ENCODE measurements around the gene IGFBP5.

IGFBP5 gene, protein sequence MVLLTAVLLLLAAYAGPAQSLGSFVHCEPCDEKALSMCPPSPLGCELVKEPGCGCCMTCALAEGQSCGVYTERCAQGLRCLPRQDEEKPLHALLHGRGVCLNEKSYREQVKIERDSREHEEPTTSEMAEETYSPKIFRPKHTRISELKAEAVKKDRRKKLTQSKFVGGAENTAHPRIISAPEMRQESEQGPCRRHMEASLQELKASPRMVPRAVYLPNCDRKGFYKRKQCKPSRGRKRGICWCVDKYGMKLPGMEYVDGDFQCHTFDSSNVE

GRCh38 chr2:216695401-216695821 is at the start of gene IGFBP5:
Gene IGFBP5 (minus strand): TSS chr2:216695549. CDS start chr2:216694775, 774 bp downstream.
- no peak for DNase-seq

GRCh38 chr2:216743781-216744180 is 48.4 kb upstream of the IGFBP5 start:
- DNase-seq, result no peak

GRCh38 chr2:216742411-216742810 is 47.1 kb upstream of the IGFBP5 start:
- no peak for DNase-seq

GRCh38 chr2:216741223-216741593 is 45.9 kb upstream of the IGFBP5 start:
- DNase-seq, result no peak

GRCh38 chr2:216740557-216741222 is 45.3 kb upstream of the IGFBP5 start:
- no peak for DNase-seq

DNA sequence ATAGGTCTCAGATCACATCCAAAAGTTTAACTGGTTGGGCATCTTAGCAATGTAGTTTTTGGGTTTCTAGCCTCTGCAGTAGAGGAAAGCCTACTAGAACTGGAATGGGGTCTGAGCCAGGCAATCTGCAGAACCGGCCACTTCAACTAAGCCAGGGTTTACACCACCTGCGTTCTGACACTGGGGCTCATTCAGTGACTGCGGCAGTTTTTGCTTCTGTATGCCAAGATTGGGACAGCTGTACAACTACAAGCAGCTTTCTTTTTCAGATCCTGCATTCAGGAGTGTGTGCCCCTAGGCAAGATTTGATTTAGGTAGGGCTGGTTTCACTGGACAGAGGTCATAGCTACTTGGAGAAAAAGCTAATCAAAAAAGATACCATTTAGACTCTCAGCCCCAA is 43.7 kb upstream of the IGFBP5 start:
- no peak for DNase-seq

DNA sequence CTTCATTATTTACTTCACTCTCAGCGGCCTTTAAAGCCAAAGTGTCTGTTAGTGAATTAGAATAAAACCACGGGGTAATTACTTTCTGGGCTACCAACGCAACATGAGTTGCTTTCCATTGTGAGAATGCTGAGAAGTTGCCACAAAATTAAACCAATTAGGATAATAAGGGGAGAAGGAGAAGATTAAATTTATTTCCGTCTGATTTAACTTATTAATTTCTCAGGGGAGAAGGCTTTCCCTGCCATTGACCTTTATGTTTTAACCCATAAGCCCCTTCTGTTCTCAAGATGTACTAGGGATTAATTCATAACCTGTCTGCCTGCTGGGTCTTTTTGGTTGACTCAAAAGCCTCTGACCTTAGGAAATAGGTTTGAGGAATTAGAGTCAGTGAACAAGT is 42.3 kb upstream of the IGFBP5 start:
- no peak for DNase-seq

GRCh38 chr2:216736326-216736725 is 41.0 kb upstream of the IGFBP5 start:
- DNase-seq, result no peak

GRCh38 chr2:216735668-216736067 is 40.3 kb upstream of the IGFBP5 start:
- no peak for DNase-seq

DNA sequence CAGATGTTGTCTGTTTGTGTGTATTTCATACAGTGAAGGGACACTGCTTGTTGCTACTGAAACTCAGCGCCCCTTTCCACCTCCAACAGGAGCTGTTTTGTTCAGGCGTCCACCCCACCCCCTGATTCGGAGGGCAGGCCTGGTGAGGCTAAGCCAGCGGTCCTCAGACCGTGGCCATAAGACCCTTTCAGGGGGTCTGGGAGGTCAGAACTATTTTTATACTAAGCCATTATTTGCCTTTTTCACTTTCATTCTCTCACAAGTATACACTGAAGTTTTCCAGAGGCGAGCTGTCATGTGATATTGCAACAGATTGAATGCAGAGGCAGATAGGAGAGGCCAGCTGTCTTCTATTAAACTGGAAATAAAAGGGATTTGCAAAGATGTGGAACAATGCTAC is 39.7 kb upstream of the IGFBP5 start:
- DNase-seq, result no peak

DNA sequence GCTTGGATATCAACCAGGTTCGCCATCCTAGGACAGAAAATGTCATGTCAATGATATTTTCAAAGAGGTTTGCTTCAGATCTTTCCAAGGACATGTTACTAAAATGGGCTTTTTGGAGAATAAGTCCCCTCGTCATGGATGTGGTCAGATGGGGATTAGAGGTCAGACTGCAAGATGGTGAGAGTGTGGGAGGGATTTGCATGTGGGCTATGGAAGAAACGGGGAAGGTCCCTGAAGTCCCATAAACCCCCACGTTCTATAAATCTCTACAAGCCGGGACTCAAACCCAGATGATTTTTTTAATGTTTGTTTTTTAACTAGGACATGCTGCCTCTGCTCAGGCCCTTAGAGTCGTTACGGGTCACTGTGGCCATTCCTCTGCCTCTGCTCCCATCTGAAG is 37.7 kb upstream of the IGFBP5 start:
- DNase-seq, result no peak

DNA sequence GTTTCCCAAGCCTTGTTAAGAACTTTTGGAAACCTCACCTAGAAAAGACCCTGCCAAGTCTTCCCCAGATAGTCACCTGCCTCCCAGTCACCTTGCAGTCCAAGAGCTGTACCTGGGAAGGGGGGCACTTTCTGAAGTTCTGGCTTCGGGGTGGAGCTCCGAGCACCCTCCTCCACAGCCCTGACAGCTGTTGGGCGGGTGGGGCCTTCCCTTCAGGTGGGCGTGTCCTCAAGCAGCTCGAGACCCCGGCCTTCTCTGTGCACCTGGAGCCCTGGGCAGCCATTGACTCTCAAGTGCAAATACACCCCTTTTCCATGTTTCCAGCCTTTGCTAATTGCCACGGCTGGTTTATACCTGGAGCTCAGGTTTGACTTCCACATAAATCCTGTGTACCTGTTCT is 37.0 kb upstream of the IGFBP5 start:
- DNase-seq, result no peak

GRCh38 chr2:216731465-216731864 is 36.1 kb upstream of the IGFBP5 start:
- DNase-seq, result no peak

GRCh38 chr2:216730871-216731270 is 35.5 kb upstream of the IGFBP5 start:
- no peak for DNase-seq

GRCh38 chr2:216727346-216728122 is 32.2 kb upstream of the IGFBP5 start:
- no peak for DNase-seq

- no peak for DNase-seq
Observed at GRCh38 chr2:216724190-216724589, 28.8 kb upstream of the IGFBP5 start.

GRCh38 chr2:216721141-216721540 is 25.8 kb upstream of the IGFBP5 start:
- no peak for DNase-seq

- DNase-seq, result no peak
Observed at GRCh38 chr2:216720722-216721121, 25.4 kb upstream of the IGFBP5 start.

DNA sequence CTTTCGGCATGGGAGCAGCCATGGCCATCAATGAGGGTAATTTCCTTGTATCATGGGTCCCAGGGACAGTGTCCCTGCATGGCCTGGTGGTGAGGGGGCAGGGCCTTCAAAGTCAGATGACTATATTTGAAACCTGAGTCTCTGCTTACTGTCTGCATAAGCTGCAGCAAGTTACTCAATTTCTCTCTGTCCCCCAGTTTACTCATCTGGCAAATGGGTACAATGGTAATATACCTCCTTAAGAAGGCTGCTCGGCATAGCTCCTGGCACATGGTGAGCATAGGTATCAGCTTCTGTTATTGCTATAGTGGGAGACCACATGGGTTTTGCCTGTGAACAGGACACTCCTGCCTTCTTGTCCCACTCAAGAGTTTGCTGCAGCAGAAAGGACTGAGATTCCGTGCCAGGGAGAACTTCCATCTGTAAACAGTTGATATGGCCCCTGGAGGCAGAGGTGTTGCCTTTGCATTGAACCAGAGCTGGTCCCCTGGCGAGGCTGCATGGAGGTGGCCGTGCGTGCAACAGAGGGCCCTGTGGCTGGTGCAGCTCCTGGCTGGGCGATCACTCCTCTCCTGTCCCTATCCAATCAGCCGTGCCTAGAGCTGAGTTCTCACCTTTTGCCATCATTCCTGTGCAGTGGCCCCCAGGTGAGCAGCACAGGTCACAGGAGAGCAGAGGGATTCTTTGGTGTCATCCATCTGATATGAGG is 22.7 kb upstream of the IGFBP5 start:
- DNase-seq, result no peak

- DNase-seq, result no peak
Observed at GRCh38 chr2:216717491-216717901, 22.1 kb upstream of the IGFBP5 start.

- no peak for DNase-seq
Observed at GRCh38 chr2:216716109-216716508, 20.8 kb upstream of the IGFBP5 start.

GRCh38 chr2:216715402-216715974 is 20.1 kb upstream of the IGFBP5 start:
- no peak for DNase-seq

- no peak for DNase-seq
Observed at GRCh38 chr2:216714376-216714775, 19.0 kb upstream of the IGFBP5 start.
